KMS-11 (cell line): Measurements from ENCODE around the gene C9orf78.

Source experiments
- H2AFZ ChIP-seq: fragments of 200-600 bp; sonication (generic); 2 replicates; pipeline ENCODE4 v1.6.1; 2016; ENCODE audit warnings: antibody characterized with exemption, mixed run types, low read depth
- H3K27ac ChIP-seq: fragments of 200-600 bp; sonication (generic); 2 replicates; pipeline ENCODE4 v1.6.1; 2016; ENCODE audit warnings: mild to moderate bottlenecking, mixed run types
- H3K27me3 ChIP-seq: fragments of 200-600 bp; sonication (generic); 2 replicates; pipeline ENCODE4 v1.6.1; 2017; ENCODE audit warnings: mild to moderate bottlenecking, low read depth, mixed run types, moderate library complexity; ENCODE audit not compliant: insufficient read depth
- H3K36me3 ChIP-seq: fragments of 200-600 bp; sonication (generic); 2 replicates; pipeline ENCODE4 v1.6.1; 2017; ENCODE audit warnings: mild to moderate bottlenecking, mixed run types; ENCODE audit not compliant: insufficient read depth
- H3K4me1 ChIP-seq: fragments of 200-600 bp; sonication (generic); 2 replicates; pipeline ENCODE4 v1.6.1; 2016; ENCODE audit warnings: mild to moderate bottlenecking, low read depth, mixed run types; ENCODE audit not compliant: poor library complexity, severe bottlenecking
- H3K4me2 ChIP-seq: fragments of 200-600 bp; sonication (generic); 2 replicates; pipeline ENCODE4 v1.7.0; 2016; ENCODE audit warnings: mild to moderate bottlenecking, mixed run types
- H3K4me3 ChIP-seq: fragments of 200-600 bp; sonication (generic); IDR thresholded peaks from 2 replicates; pipeline ENCODE4 v1.6.1; 2017; ENCODE audit warnings: low read depth, low read length, mixed read lengths; ENCODE audit not compliant: insufficient read depth
- H3K79me2 ChIP-seq: fragments of 200-600 bp; sonication (generic); 2 replicates; pipeline ENCODE4 v1.6.1; 2016; ENCODE audit warnings: low read depth, mixed run types; ENCODE audit not compliant: insufficient read depth
- H3K9ac ChIP-seq: fragments of 200-600 bp; sonication (generic); 2 replicates; pipeline ENCODE4 v1.6.1; 2016; ENCODE audit warnings: mild to moderate bottlenecking, mixed run types
- H4K20me1 ChIP-seq: fragments of 200-600 bp; sonication (generic); 2 replicates; pipeline ENCODE4 v1.6.1; 2016; ENCODE audit warnings: mild to moderate bottlenecking, mixed run types; ENCODE audit not compliant: insufficient read depth
- CTCF ChIP-seq: fragments of 200-600 bp; sonication (generic); conservative IDR thresholded peaks from 2 replicates; pipeline ENCODE4 v1.6.1; 2017; ENCODE audit warnings: low read depth, mild to moderate bottlenecking, antibody characterized with exemption, low read length, moderate library complexity, mixed read lengths

C9orf78 gene

DNA sequence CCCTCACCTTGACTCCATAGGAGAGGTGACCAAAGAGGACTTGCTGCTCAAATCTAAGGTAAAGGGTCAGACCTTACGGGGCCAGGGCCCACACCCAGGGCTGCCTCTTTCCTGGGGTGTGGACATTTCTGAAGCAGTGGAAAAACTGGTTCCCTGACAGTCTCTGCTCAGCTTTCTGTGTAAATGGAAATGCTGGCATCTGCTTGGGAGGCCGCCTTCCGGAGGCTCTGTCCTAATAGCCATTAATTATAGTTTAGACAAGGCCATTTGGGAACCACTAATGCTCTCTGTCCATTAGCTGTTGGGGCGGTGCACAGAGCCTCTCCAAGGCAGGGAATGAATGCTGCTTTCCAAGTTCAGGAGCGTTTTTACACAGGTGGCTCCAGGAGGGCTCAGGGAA is 17.5 kb upstream of the C9orf78 start:
- no peak for TF ChIP-seq CTCF
- no peaks in the 10 kb centered on the region for H3K27me3 ChIP-seq
- H3K9ac ChIP-seq, result no peak overlapping the region
- H4K20me1 ChIP-seq, result no peaks in the 10 kb centered on the region; the same call in 1 of the 2 replicates
- H3K79me2 ChIP-seq, result no peaks in the 10 kb centered on the region
- H3K27ac ChIP-seq, result no peak overlapping the region
- H3K4me1 ChIP-seq, result peaks cover 5% of the 10 kb centered on the region
- no peaks in the 10 kb centered on the region for H3K36me3 ChIP-seq
- no peak overlapping the region for H3K4me3 ChIP-seq
- no peak overlapping the region for H3K4me2 ChIP-seq
- no peak overlapping the region for H2AFZ ChIP-seq

GRCh38 chr9:129851821-129852220 is 16.7 kb upstream of the C9orf78 start:
- no peak for TF ChIP-seq CTCF
- Histone ChIP-seq H3K27ac (no peak overlapping the region), H3K4me2 (no peak overlapping the region)

DNA sequence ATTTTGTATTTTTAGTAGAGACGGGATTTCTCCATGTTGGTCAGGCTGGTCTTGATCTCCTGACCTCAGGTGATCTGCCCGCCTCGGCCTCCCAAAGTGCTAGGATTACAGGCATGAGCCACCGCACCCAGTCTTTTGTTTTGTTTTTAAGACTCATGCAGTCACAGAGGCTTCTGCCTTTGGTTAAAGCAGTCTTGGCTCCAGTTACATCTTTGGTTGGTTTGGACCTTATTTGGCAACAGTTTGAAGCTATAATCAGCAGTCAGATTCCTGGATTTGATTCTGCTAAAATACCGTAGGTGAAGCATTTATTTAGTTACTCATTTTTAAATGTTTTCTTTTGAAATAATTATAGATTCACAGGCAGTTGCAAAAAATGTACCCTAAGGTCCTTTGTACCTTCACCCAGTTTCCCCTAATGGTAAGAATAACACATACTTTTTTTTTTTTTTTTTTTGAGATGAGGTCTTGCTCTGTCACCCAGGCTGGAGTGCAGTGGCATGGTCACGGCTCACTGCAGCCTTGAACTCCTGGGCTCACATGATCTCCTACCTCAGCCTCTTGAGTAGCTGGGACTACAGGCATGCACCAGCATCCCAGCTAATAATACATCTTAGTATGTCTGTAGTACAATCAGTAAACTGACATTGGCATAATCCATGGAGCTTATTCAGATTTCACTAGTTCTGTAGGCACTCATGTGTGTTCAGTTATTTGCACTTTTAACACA is 15.9 kb upstream of the C9orf78 start:
- H2AFZ ChIP-seq, result no peak overlapping the region
- H3K27me3 ChIP-seq, result no peaks in the 10 kb centered on the region
- H3K4me3 ChIP-seq, result no peak overlapping the region
- no peak overlapping the region for H3K27ac ChIP-seq
- TF ChIP-seq CTCF, result no peak
- no peaks in the 10 kb centered on the region; the same call in 1 of the 2 replicates for H4K20me1 ChIP-seq
- H3K79me2 ChIP-seq, result no peaks in the 10 kb centered on the region
- H3K4me2 ChIP-seq, result no peak overlapping the region
- H3K9ac ChIP-seq, result no peak overlapping the region
- H3K4me1 ChIP-seq, result peaks cover 5% of the 10 kb centered on the region
- H3K36me3 ChIP-seq, result no peaks in the 10 kb centered on the region

More at GRCh38 chr9:129851821-129852220, 16.7 kb upstream of the C9orf78 start:
- no peaks in the 10 kb centered on the region for H3K27me3 ChIP-seq
- no peaks in the 10 kb centered on the region for H3K79me2 ChIP-seq
- H2AFZ ChIP-seq, result no peak overlapping the region
- H3K36me3 ChIP-seq, result no peaks in the 10 kb centered on the region
- peaks cover 5% of the 10 kb centered on the region for H3K4me1 ChIP-seq
- H3K4me3 ChIP-seq, result no peak overlapping the region
- H4K20me1 ChIP-seq, result no peaks in the 10 kb centered on the region; the same call in 1 of the 2 replicates
- no peak overlapping the region for H3K9ac ChIP-seq

DNA sequence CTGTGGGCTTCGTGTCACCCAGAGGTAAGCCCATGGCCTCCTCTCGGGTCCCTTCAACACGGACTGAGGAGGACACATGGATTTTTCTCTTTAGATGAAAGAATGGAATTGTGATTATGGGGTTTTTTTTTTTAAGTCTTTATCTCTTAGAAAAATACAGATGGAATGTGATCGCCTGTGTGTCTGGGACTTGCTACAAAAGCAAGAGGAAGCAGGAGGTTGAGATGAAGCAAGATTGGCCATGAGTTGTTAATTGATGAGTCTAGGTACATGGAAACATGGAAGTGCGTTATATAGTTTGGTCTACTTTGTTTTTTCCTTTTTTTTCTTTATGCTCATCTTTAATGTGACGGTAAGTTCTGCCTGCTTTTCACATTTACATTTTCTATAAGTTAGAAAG is 14.8 kb upstream of the C9orf78 start:
- no peak overlapping the region for H3K4me3 ChIP-seq
- H3K4me2 ChIP-seq, result no peak overlapping the region
- no peak overlapping the region for H2AFZ ChIP-seq
- no peaks in the 10 kb centered on the region for H3K79me2 ChIP-seq
- TF ChIP-seq CTCF, result no peak
- H3K27me3 ChIP-seq, result no peaks in the 10 kb centered on the region
- peaks cover 5% of the 10 kb centered on the region for H3K4me1 ChIP-seq
- H3K9ac ChIP-seq, result no peak overlapping the region
- H3K36me3 ChIP-seq, result no peaks in the 10 kb centered on the region
- no peaks in the 10 kb centered on the region for H4K20me1 ChIP-seq
- H3K27ac ChIP-seq, result no peak overlapping the region
